Cortex of kidney (tissue), 1 donor: ENCODE data around the gene PMM2.
"Not testable (repeated sequence)": the region's sequence is repeated elsewhere in the genome, so short reads cannot be mapped to it uniquely, and the experiment has no call there.

Experiments used
- DNase-seq: peaks from one replicate; lab custom pipeline; 2025; lab: John Stamatoyannopoulos, UW

PMM2 gene

GRCh38 chr16:8818504-8819270, 21.0 kb downstream of the PMM2 start:
- no peak for DNase-seq

- no peak for DNase-seq
Observed at GRCh38 chr16:8819411-8820034, 21.9 kb downstream of the PMM2 start.

DNA sequence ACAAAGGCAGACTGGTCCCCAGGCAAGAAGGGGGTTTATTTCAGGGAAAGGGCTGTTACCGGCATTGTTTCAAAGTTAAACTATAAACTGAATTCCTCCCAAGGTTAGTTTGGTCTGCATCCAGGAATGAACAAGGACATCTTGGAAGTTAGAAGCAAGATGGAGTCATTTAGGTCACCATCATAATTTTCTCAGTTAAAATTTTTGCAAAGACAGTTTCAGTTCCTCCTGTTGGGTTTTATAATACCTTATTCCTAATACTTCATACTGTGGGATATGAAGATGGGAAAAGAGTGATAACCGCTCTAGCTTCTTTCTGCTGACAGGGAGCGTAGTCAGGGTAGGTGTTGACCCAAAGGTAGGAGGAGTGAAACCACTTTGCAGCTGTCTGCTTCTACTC, 24.8 kb downstream of the PMM2 start:
- DNase-seq, result no peak

DNA sequence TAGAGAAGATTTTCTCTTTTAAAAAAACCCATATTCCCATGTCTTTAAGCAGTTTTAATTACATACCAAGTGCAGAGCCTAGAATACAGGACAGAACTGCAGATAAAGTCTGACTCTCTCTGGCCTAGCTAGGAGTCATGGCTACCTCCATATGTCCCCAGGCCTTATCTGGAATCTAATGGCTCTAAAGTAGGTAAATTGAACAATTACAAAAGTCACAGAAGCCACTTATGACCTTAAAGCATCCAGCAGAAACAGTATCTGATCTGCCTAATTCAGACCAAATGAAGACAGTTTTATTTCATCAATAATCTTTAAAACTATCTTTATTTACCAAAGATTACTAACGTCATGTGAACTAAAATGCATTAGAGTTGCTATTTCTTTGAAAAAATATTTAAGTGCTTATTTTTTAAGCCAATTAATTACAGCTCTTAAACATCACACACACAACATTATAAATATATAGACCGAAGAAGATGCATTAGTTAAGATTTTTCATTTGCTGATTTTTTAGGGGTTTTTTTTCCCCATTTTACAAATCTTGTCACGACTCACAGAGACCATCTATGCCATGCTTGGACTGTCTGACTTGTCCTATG, 28.7 kb downstream of the PMM2 start:
- DNase-seq, result no peak

DNA sequence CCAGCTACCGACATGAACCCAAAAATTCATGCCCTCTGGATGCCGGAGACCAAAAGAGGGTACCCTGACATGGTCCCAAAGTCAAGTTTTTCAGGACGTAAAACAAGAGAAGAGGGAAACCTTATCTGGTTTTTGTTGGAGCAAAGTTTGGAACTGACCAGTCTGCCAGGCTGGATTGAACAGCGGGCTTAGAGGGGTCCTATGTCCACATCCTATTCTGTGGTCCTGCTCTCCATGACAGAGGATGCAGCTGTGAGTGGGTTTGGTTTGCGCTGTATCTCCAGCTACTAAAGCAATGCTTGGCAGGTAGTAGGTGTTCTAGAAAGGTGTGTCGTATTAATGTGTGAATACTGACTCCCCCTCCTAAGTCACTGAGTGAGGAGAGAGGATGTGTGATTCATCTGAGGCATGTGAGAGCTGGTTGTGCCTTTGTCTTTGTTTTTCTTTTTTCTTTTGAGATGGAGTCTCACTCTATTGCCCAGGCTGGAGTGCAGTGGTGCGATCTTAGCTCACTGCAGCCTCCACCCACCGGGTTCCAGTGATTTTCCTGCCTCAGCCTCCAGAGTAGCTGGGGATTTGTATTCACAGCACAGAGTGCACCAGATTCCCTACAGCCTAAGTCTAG, 31.0 kb downstream of the PMM2 start:
- no peak for DNase-seq

DNA sequence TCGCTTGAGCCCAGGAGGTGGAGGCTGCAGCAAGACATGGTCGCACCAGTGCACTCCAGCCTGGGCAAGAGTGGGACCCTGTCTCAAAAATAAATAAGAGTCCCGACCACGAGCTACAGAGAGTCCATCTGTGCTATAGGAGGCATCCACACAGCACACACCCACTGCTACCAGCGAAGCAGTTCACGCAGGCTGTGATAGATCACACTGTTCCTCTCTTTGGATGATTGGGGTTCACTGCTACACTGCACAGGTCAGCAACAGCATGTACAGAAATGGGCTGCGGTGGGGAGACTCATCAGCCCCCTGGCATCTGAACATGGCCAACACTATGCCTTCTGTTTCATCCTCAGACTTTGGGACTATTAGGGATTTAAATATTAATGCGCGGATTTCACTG, 33.8 kb downstream of the PMM2 start:
- no peak for DNase-seq

- no peak for DNase-seq
Observed at GRCh38 chr16:8831871-8832716, 34.5 kb downstream of the PMM2 start.

DNA sequence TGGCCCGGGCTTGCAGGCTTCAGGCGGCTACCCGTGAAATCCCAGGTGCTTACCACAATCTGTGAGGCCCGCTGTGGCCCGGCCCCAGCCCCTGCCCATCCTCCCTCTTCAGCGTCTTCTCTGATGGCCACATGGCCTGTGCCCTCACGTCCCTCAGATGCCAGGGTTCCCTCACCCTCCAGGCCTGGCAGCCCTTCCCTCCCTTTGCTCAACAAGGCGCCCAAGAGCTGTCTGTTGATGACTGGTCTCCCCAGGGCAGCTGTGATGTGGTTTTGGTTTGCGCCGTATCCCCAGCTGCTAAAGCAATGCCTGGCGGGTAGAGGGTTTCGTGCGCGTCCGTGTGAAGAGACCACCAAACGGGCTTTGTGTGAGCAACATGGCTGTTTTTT, 35.1 kb downstream of the PMM2 start:
- DNase-seq, result no peak

DNA sequence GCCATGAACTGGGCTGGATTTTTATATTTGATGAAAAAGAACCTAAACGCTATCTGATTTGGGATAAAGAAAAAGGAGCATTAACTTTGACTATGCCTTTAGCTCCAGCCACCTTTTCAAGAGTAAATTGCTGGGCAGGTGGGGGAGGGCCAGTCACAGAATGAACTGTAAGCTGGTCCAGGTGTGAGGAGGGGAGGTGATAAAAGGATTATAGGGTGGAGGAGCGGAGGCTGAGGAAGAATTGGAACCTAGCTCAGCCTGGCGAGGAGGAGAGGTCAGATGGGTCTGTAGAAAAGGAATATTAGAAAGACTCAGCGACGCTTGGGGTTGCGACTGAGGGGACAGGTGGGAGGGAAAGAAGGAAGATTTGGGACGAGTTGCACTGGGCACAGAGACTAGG, 39.2 kb downstream of the PMM2 start:
- DNase-seq, result not testable (repeated sequence)

DNA sequence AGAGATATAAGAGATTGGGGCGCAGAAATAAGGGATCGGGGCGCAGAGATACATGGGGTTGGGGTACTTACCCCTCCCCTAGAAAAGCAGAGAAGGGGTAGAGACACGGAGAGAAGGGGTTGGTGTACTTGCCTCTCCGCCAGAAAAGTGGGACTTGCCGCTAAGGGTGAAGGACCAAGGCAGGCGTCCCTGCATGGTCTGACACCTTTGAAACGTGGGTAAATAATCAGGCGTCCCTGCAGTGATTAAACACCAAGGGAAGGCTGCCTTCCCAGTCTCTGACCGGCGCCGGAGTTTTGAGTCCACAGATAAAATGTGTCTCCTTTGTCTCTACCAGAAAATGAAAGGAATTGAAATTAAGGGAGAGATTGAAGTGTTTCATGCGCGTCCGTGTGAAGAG, 40.0 kb downstream of the PMM2 start:
- DNase-seq, result not testable (repeated sequence)

DNA sequence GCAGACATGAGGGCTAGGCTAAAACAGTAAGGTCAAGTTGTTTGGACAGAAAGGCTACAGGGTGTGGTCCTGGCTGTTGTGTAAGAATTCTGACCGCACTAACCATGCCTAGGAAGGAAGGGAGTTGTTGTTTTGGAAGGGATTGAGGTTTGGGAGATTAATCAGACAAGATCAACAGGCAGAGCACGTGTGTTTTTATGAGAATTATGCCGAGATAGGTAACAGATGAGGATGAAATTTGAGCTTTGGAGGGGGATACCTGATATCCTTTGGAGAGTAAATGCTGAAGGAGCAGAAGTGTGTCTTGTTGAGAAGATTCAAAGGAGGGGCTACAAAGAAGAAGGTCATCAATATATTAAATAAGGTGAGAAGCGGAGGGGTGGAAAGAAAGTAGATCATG, 44.4 kb downstream of the PMM2 start:
- not testable (repeated sequence) for DNase-seq

DNA sequence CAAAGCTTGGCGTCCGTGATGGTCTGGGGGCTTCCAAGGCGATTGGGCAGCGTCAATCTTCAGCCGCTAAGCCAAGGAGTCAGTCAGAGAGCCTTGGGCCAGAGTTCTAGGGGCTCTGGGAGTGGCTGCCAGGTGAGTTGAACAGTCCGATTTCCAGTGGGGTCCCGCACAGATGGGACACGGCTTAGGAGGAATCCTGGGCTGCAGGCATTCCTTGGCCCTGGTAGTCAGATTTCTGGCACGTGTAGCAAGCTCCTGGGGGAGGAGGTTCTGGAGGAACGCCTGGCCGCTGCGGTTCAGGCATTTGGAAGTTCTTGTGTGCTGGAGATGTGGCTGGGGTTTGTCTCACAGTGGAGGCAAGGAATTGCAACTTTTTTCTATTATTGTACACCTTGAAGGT, 45.7 kb downstream of the PMM2 start:
- DNase-seq, result not testable (repeated sequence)

GRCh38 chr16:8845699-8846298, 48.2 kb downstream of the PMM2 start:
- DNase-seq, result no peak

GRCh38 chr16:8846401-8846932, 48.8 kb downstream of the PMM2 start:
- DNase-seq, result no peak

DNA sequence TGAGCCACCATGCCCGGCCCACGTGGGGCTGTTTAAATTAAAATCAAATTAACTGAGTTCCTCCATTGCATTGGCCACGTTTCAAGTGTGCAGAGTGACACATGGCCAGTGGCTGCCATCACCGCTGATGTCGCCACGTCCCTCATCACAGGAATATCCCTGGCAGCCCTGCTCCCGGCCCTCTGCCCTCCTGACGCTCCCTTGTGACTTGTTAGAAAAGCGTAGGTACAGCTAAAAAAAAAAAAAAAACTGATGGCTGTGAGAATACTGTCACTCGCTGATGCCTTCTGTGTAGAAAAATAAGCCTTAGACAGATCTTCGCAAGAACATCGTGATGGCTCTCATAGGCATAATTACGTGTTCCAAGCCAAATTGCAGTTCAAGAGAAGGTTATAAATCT, 49.5 kb downstream of the PMM2 start:
- no peak for DNase-seq

- DNase-seq, result no peak
Observed at GRCh38 chr16:8847623-8848022, 50.0 kb downstream of the PMM2 start.

- no peak for DNase-seq
Observed at GRCh38 chr16:8848231-8848938, 50.7 kb downstream of the PMM2 start.

GRCh38 chr16:8848939-8849391, 51.3 kb downstream of the PMM2 start:
- DNase-seq, result no peak

- DNase-seq, result no peak
Observed at GRCh38 chr16:8849411-8850011, 51.9 kb downstream of the PMM2 start.

DNA sequence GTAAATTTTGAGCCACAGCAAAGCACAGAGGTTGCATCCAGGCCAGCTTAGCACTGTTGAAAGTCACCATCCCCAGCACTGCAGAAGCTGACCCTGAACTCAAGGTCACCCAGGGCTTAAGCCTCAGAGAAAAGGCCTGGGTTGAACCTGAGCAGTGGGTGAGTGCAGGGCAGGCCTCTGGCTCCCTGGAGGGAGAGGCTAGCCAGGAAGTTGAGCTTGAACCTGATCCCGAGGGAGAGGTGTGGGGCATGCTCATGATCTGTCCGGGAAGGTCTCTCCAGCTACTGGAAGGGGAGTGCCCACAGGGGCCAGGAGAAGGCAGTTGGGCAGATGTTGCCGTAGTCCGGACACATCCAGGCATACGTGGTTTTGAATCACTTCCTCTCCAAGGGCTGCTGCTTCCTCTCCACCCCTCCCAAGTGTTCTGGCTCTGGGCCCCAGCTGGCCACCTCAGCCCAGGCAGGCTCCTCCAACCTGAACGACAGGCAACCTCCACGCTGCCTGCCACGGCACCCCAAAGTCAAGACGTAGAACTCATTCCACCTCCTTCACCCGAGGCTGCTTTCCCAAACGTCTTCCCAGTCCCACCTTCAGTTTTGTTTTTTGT, 52.7 kb downstream of the PMM2 start:
- DNase-seq, result no peak
